Measurements from ENCODE around the gene DEFB128. TPM values are rescaled to one million over a fixed set of nuclear protein-coding genes. Genes with fewer than 3 reads are reported as not detected.

DEFB128 gene
- total and polyA plus RNA-seq, 4 donors, result not detected

GRCh38 chr20:199996-200395 lies 10.5 kb upstream of the DEFB128 start:
- 66% methylated on average over 4 of the region's 4 CpGs for WGBS
- no peak overlapping the region for H3K9ac ChIP-seq (ENCODE audit: low read depth in 1 of 2, low read length in 2 of 2)
- H3K4me3 ChIP-seq (ENCODE audit: low read depth in 1 of 3, low read length in 3 of 3), result no peak overlapping the region
- H3K27ac ChIP-seq (ENCODE audit: low read depth in 1 of 2, low read length in 2 of 2), result no peak overlapping the region
- no peak for DNase-seq (ENCODE audit: low spot score)
- H3K4me1 ChIP-seq (ENCODE audit: control insufficient read depth in 4 of 4, insufficient read depth in 4 of 4, low read length in 3 of 4), result no peaks in the 10 kb centered on the region
- no peaks in the 10 kb centered on the region for H3K27me3 ChIP-seq (ENCODE audit: control insufficient read depth in 4 of 4, insufficient read depth in 4 of 4, low read length in 3 of 4)
- H3K9me3 ChIP-seq (ENCODE audit: control insufficient read depth in 4 of 4, low read length in 3 of 4), result no peaks in the 10 kb centered on the region
- TF ChIP-seq, protein P1, sequence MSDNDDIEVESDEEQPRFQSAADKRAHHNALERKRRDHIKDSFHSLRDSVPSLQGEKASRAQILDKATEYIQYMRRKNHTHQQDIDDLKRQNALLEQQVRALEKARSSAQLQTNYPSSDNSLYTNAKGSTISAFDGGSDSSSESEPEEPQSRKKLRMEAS (IDR thresholded peaks at IDR 0.05), result no peak
- no peak for TF ChIP-seq SP1 (IDR thresholded peaks at IDR 0.05)
- TF ChIP-seq HNF4G (IDR thresholded peaks at IDR 0.05), result no peak
- TF ChIP-seq NR2F2 (IDR thresholded peaks at IDR 0.05), result no peak
- no peak for TF ChIP-seq EGR1 (IDR thresholded peaks at IDR 0.05; ENCODE audit: low read depth in 2 of 2)
- no peak for TF ChIP-seq ATF3 (IDR thresholded peaks at IDR 0.05)
- TF ChIP-seq GABPA (IDR thresholded peaks at IDR 0.05 in 1 of 2, conservative IDR thresholded peaks at IDR 0.05 in 1 of 2), result no peak
- TF ChIP-seq, protein P2, sequence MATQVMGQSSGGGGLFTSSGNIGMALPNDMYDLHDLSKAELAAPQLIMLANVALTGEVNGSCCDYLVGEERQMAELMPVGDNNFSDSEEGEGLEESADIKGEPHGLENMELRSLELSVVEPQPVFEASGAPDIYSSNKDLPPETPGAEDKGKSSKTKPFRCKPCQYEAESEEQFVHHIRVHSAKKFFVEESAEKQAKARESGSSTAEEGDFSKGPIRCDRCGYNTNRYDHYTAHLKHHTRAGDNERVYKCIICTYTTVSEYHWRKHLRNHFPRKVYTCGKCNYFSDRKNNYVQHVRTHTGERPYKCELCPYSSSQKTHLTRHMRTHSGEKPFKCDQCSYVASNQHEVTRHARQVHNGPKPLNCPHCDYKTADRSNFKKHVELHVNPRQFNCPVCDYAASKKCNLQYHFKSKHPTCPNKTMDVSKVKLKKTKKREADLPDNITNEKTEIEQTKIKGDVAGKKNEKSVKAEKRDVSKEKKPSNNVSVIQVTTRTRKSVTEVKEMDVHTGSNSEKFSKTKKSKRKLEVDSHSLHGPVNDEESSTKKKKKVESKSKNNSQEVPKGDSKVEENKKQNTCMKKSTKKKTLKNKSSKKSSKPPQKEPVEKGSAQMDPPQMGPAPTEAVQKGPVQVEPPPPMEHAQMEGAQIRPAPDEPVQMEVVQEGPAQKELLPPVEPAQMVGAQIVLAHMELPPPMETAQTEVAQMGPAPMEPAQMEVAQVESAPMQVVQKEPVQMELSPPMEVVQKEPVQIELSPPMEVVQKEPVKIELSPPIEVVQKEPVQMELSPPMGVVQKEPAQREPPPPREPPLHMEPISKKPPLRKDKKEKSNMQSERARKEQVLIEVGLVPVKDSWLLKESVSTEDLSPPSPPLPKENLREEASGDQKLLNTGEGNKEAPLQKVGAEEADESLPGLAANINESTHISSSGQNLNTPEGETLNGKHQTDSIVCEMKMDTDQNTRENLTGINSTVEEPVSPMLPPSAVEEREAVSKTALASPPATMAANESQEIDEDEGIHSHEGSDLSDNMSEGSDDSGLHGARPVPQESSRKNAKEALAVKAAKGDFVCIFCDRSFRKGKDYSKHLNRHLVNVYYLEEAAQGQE (IDR thresholded peaks at IDR 0.05), result no peak
- no peak for TF ChIP-seq TAF1 (conservative IDR thresholded peaks at IDR 0.05)
- no peak for TF ChIP-seq FOXA1 (IDR thresholded peaks at IDR 0.05)
- TF ChIP-seq, protein P3, sequence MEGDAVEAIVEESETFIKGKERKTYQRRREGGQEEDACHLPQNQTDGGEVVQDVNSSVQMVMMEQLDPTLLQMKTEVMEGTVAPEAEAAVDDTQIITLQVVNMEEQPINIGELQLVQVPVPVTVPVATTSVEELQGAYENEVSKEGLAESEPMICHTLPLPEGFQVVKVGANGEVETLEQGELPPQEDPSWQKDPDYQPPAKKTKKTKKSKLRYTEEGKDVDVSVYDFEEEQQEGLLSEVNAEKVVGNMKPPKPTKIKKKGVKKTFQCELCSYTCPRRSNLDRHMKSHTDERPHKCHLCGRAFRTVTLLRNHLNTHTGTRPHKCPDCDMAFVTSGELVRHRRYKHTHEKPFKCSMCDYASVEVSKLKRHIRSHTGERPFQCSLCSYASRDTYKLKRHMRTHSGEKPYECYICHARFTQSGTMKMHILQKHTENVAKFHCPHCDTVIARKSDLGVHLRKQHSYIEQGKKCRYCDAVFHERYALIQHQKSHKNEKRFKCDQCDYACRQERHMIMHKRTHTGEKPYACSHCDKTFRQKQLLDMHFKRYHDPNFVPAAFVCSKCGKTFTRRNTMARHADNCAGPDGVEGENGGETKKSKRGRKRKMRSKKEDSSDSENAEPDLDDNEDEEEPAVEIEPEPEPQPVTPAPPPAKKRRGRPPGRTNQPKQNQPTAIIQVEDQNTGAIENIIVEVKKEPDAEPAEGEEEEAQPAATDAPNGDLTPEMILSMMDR (IDR thresholded peaks at IDR 0.05; ENCODE audit: low read depth, low read length, missing input control), result no peak
- TF ChIP-seq RXRA (IDR thresholded peaks at IDR 0.05), result no peak
- no peak for TF ChIP-seq RAD21 (IDR thresholded peaks at IDR 0.05)
- TF ChIP-seq FOXA2 (IDR thresholded peaks at IDR 0.05), result no peak
- H3K36me3 ChIP-seq (ENCODE audit: control insufficient read depth in 4 of 4, insufficient read depth in 3 of 4, low read depth in 1 of 4, low read length in 3 of 4), result no peaks in the 10 kb centered on the region

GRCh38 chr20:198225-198624 lies 8.7 kb upstream of the DEFB128 start:
- WGBS, result 86% methylated on average over 1 of the region's 1 CpG
- TF ChIP-seq NR2F2 (IDR thresholded peaks at IDR 0.05), result no peak
- TF ChIP-seq RAD21 (IDR thresholded peaks at IDR 0.05), result no peak
- TF ChIP-seq HNF4A (conservative IDR thresholded peaks at IDR 0.05), result no peak
- TF ChIP-seq HNF4G (IDR thresholded peaks at IDR 0.05), result no peak
- no peak for DNase-seq (ENCODE audit: low spot score)

More at GRCh38 chr20:198225-198624, 8.7 kb upstream of the DEFB128 start:
- Histone ChIP-seq H3K27ac (ENCODE audit: low read depth in 1 of 2, low read length in 2 of 2) (no peak overlapping the region), H3K4me1 (ENCODE audit: control insufficient read depth in 4 of 4, insufficient read depth in 4 of 4, low read length in 3 of 4) (no peaks in the 10 kb centered on the region), H3K9me3 (ENCODE audit: control insufficient read depth in 4 of 4, low read length in 3 of 4) (no peaks in the 10 kb centered on the region), H3K36me3 (ENCODE audit: control insufficient read depth in 4 of 4, insufficient read depth in 3 of 4, low read depth in 1 of 4, low read length in 3 of 4) (no peaks in the 10 kb centered on the region), H3K9ac (ENCODE audit: low read depth in 1 of 2, low read length in 2 of 2) (no peak overlapping the region), H3K27me3 (ENCODE audit: control insufficient read depth in 4 of 4, insufficient read depth in 4 of 4, low read length in 3 of 4) (no peaks in the 10 kb centered on the region), H3K4me3 (ENCODE audit: low read depth in 1 of 3, low read length in 3 of 3) (no peak overlapping the region)
